Fibroblast of mammary gland (primary cell): ENCODE results near the gene FAM184B.
A peak's percentile ranks its signal among the peaks of the same experiment; 100 is the strongest.
"Not testable (repeated sequence)": the region's sequence is repeated elsewhere in the genome, so short reads cannot be mapped to it uniquely, and the experiment has no call there.

Source experiments
- DNase-seq: peaks from one replicate; pipeline ENCODE4 v3.0.0-alpha.2; 2010; ENCODE audit warnings: low read depth
- H3K4me3 ChIP-seq: 2 replicates; pipeline ENCODE4 v1.5.1; 2011; ENCODE audit warnings: low read depth, mild to moderate bottlenecking, low read length, moderate library complexity; ENCODE audit not compliant: control insufficient read depth
- CTCF ChIP-seq: conservative IDR thresholded peaks from 2 replicates; pipeline ENCODE4 v1.5.1; 2011; ENCODE audit warnings: low read depth, low read length, inconsistent platforms; ENCODE audit not compliant: control insufficient read depth, insufficient read depth

Gene FAM184B

GRCh38 chr4:17665852-17666251 is 115.6 kb downstream of the FAM184B start:
- no peak overlapping the region for H3K4me3 ChIP-seq
- TF ChIP-seq CTCF: no peak
- DNase-seq: no peak

GRCh38 chr4:17665346-17665745 is 116.1 kb downstream of the FAM184B start:
- no peak for DNase-seq
- no peak for TF ChIP-seq CTCF

GRCh38 chr4:17664755-17665154 is 116.7 kb downstream of the FAM184B start:
- no peak overlapping the region for H3K4me3 ChIP-seq
- DNase-seq: peak; percentile 23
- TF ChIP-seq CTCF: no peak

More at GRCh38 chr4:17665346-17665745, 116.1 kb downstream of the FAM184B start:
- H3K4me3 ChIP-seq: no peak overlapping the region

- peak; percentile 63 for DNase-seq
- no peak overlapping the region for H3K4me3 ChIP-seq
- TF ChIP-seq CTCF: no peak
These were observed 118.7 kb downstream of the FAM184B start for GRCh38 chr4:17662694-17663093.

- DNase-seq, H3K4me3 ChIP-seq: not testable (repeated sequence)
These were observed 122.2 kb downstream of the FAM184B start for GRCh38 chr4:17659196-17659595.

GRCh38 chr4:17657849-17658248 is 123.6 kb downstream of the FAM184B start:
- no peak for TF ChIP-seq CTCF
- H3K4me3 ChIP-seq: no peak overlapping the region

GRCh38 chr4:17657090-17657489 is 124.3 kb downstream of the FAM184B start:
- DNase-seq: no peak
- TF ChIP-seq CTCF: no peak
- no peak overlapping the region for H3K4me3 ChIP-seq

More at GRCh38 chr4:17657849-17658248, 123.6 kb downstream of the FAM184B start:
- DNase-seq: no peak
